Psoas muscle (tissue), 8 donors: Measurements from ENCODE around the gene KCTD20. TPM values are rescaled to one million over a fixed set of nuclear protein-coding genes. Genes with fewer than 3 reads are reported as not detected.

Source experiments
- ATAC-seq, 4 donors: fragments of 200-7000 bp; cut with Tn5 transposase; one replicate each; pipeline ENCODE4 v1.9.1; 2020; ENCODE audit warnings: moderate library complexity in 3 of 4, mild to moderate bottlenecking in 2 of 4
- DNase-seq, 2 donors: peaks; one replicate each; pipeline ENCODE4 v3.0.0-alpha.2; 2020
- H3K27ac ChIP-seq: fragments of 200-600 bp; one replicate; pipeline ENCODE4 v1.8.0; 2022
- H3K27me3 ChIP-seq, 3 donors: fragments of 200-600 bp in 1 of 3; one replicate each; pipeline versions ENCODE4 v1.6.1 to v1.8.0; 2013 to 2022; ENCODE audit warnings: low read length in 2 of 3, mild to moderate bottlenecking in 2 of 3, moderate library complexity in 1 of 3; ENCODE audit not compliant: insufficient read depth in 3 of 3
- H3K36me3 ChIP-seq, 2 donors: fragments of 200-600 bp in 1 of 2; one replicate each; pipeline versions ENCODE4 v1.6.1 to v1.8.0; 2013 to 2022; ENCODE audit warnings: low read depth in 1 of 2, mild to moderate bottlenecking in 1 of 2, moderate library complexity in 1 of 2; ENCODE audit not compliant: insufficient read depth in 1 of 2
- H3K4me1 ChIP-seq: fragments of 200-600 bp; one replicate; pipeline ENCODE4 v1.8.0; 2022
- H3K4me3 ChIP-seq: fragments of 200-600 bp; one replicate; pipeline ENCODE4 v1.8.0; 2022; ENCODE audit warnings: mild to moderate bottlenecking
- H3K9me3 ChIP-seq: fragments of 200-600 bp; one replicate; pipeline ENCODE4 v1.8.0; 2022
- WGBS, 3 donors: extraction: QIAGEN DNeasy Blood & Tissue Kit; methylation state at CpG; one replicate each; pipeline versions ENCODE4 v1.1.6 to v1.1.7; 2013; 5-methylcytosine and 5-hydroxymethylcytosine counted together
- intact Hi-C, 2 donors: fragments of 100-400 bp; cut with DNase I; formaldehyde crosslinking; loops; one replicate each; pipeline versions ENCODE4 v1.11.0 to v1.14.2; 2022
- polyA plus RNA-seq, 3 donors: library from polyadenylated mRNA; stranded (reverse); fragments of 200-250 nt; gene quantifications; one replicate each; pipeline ENCODE4 v1.2.3, GENCODE V29; 2013
- total RNA-seq, 4 donors: library from RNA; stranded (reverse); fragmentation: NEBNext Ultra II Directional in 2 of 4; extraction: Animal tissue kit (Norgen Biotek cat#: 25700) in 2 of 4; gene quantifications; one replicate each; pipeline versions ENCODE4 v1.2.1 to v1.2.4, GENCODE V29; 2021 to 2023
- TF ChIP-seq, protein P1 (sequence below): fragments of 200-600 bp; IDR thresholded peaks from one replicate; pipeline ENCODE4 v1.8.0; 2022; ENCODE audit warnings: antibody characterized with exemption
- donor health status: healthy with polysubstance abuse.
- donor health status: DM: no; HTN: no; CAD: no; lungs with moderate emphysema.
- donor health status: Bipolar disorder and iron deficiency.
- donor health status: healthy.
- donor health status: DM: yes; HTN: yes; CAD: no.
- donor health status: DM: no; HTN: no; CAD: no.
- donor health status: DM: no; HTN: no; CAD: no.
- donor health status: DM: yes; HTN: yes; CAD: no.

KCTD20 gene
- total and polyA plus RNA-seq, 7 donors: 11.6 to 44.4 (median 22.6) TPM

DNA sequence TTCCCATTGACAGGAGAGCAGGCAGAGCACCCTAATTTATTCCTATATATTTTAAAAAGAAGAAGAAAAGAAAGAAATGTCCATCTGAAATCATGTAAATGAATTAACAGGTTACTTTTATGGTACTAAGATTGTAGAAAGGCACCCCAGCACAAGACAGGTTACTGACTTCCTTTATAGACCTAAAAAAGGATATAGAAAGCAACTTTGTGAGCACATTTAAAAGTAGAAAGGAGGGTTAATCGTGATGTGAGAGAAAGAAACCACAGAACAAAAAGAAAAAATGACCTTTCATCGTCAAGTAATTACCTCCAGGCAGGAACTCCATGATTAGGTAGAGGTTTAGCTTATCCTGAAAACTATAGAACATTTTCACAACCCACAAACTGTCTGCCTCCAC is 74.6 kb downstream of the KCTD20 start:
- intact Hi-C loops: no loop called here
- H3K27ac ChIP-seq: no peak overlapping the region

DNA sequence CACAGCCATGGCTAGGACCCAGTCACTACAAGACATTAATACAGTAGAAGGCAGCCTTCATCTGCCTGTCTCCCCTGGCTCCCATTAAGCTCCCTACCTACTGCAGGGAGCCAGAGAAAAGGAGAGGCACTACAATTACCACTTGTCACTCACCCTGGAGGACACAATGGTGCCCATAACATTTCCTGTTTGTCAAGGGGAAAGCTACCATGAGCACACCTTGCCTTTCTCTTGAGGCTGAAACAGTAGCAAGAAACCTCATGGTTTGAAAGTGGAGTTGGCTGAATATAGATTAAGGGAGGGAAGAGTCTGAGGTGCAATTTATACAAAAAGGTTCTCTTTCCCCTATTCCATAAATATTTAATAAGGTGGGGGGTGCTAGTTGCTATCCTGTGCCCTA is 76.6 kb downstream of the KCTD20 start:
- DNase-seq (no peak), ATAC-seq (no peak)
- H3K9me3 ChIP-seq: no peaks in the 10 kb centered on the region
- TF ChIP-seq, protein P1, sequence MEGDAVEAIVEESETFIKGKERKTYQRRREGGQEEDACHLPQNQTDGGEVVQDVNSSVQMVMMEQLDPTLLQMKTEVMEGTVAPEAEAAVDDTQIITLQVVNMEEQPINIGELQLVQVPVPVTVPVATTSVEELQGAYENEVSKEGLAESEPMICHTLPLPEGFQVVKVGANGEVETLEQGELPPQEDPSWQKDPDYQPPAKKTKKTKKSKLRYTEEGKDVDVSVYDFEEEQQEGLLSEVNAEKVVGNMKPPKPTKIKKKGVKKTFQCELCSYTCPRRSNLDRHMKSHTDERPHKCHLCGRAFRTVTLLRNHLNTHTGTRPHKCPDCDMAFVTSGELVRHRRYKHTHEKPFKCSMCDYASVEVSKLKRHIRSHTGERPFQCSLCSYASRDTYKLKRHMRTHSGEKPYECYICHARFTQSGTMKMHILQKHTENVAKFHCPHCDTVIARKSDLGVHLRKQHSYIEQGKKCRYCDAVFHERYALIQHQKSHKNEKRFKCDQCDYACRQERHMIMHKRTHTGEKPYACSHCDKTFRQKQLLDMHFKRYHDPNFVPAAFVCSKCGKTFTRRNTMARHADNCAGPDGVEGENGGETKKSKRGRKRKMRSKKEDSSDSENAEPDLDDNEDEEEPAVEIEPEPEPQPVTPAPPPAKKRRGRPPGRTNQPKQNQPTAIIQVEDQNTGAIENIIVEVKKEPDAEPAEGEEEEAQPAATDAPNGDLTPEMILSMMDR: no peak
- no peak overlapping the region for H3K27ac ChIP-seq
- intact Hi-C loops: no loop called here
- no peaks in the 10 kb centered on the region for H3K27me3 ChIP-seq
- no peaks in the 10 kb centered on the region for H3K4me1 ChIP-seq
- no peak overlapping the region for H3K4me3 ChIP-seq
- peaks cover 4 to 77% of the 10 kb centered on the region in 2 donors for H3K36me3 ChIP-seq

More for the DNA sequence above, 74.6 kb downstream of the KCTD20 start:
- Histone ChIP-seq H3K36me3 (peaks cover 0 to 83% of the 10 kb centered on the region in 2 donors), H3K4me1 (no peaks in the 10 kb centered on the region), H3K9me3 (no peaks in the 10 kb centered on the region), H3K27me3 (no peaks in the 10 kb centered on the region), H3K4me3 (no peak overlapping the region)
- TF ChIP-seq, protein P1: no peak
- ATAC-seq (no peak), DNase-seq (no peak)
- WGBS, 3 donors: 83 to 95% (median 90%) methylated on average over 2 of the region's 2 CpGs

GRCh38 chr6:36523451-36523850 is 80.7 kb downstream of the KCTD20 start:
- DNase-seq (no peak), ATAC-seq (no peak)
- Histone ChIP-seq H3K27me3 (no peaks in the 10 kb centered on the region), H3K4me1 (no peaks in the 10 kb centered on the region), H3K4me3 (no peak overlapping the region), H3K9me3 (no peaks in the 10 kb centered on the region), H3K36me3 (peaks cover 5 to 57% of the 10 kb centered on the region in 2 donors), H3K27ac (no peak overlapping the region)
- intact Hi-C loops: no loop called here
- WGBS, 3 donors: 97 to 99% (median 98%) methylated on average over 8 of the region's 8 CpGs
- TF ChIP-seq, protein P1: no peak

DNA sequence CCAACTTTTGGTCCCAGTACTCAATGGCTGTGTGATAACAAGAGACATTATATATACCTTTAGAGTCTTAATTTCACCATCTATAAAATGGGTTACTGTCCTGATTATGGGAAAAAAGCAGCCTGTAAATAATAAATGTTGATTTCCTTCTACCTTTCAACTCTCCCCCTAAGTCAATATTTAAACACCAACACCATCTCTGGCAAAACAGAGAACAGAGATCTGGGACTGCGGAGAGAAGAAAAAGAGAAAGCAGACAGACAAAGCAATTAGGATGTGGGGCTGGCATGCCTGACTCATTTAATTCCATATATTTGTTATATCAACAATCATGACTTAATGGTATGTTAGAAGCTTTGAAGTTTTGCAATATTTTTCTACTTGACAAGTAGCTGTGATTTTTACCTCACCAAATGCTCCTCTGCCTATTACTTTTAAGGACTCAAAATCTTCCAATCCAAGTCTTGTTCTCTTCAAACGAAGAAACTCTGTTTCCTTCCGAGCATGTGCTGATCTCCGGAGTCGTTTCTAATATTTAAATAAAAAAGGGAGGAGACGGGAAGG is 81.2 kb downstream of the KCTD20 start:
- no peak overlapping the region for H3K27ac ChIP-seq

More for the DNA sequence above, 81.2 kb downstream of the KCTD20 start:
- Histone ChIP-seq H3K9me3 (no peaks in the 10 kb centered on the region), H3K36me3 (peaks cover 5 to 55% of the 10 kb centered on the region in 2 donors), H3K27me3 (no peaks in the 10 kb centered on the region), H3K4me1 (peaks cover 3% of the 10 kb centered on the region), H3K4me3 (no peak overlapping the region)
- TF ChIP-seq, protein P1: no peak
- DNase-seq: no peak
- ATAC-seq: no peak
- intact Hi-C loops: no loop called here
- 75 to 91% (median 86%) methylated on average over 6 of the region's 6 CpGs for WGBS, 3 donors
